Thyroid gland (tissue), 4 donors: Measurements from ENCODE around the gene BRSK2. TPM values are rescaled to one million over a fixed set of nuclear protein-coding genes. Genes with fewer than 3 reads are reported as not detected.

Source experiments
- DNase-seq, 2 donors: peaks; one replicate each; pipeline ENCODE4 v3.0.0-alpha.2; 2019
- H3K27ac ChIP-seq, 3 donors: fragments of 200-600 bp; sonication (generic); 1 replicate in 2 of 3; 2 replicates in 1 of 3; pipeline ENCODE4 v1.5.1; 2016 to 2019; ENCODE audit warnings: mild to moderate bottlenecking in 1 of 3, moderate library complexity in 1 of 3
- H3K27me3 ChIP-seq: fragments of 200-600 bp; sonication (generic); one replicate; pipeline ENCODE4 v1.5.1; 2019
- H3K36me3 ChIP-seq, 2 donors: fragments of 200-600 bp; sonication (generic); one replicate each; pipeline ENCODE4 v1.5.1; 2016 to 2019
- H3K4me1 ChIP-seq, 2 donors: fragments of 200-600 bp; sonication (generic); one replicate each; pipeline ENCODE4 v1.5.1; 2017 to 2019
- H3K4me3 ChIP-seq, 3 donors: fragments of 200-600 bp; sonication (generic); replicated peaks in 1 of 3; 1 replicate in 2 of 3; 2 replicates in 1 of 3; pipeline ENCODE4 v1.5.1; 2016; ENCODE audit warnings: mild to moderate bottlenecking in 1 of 3
- H3K9me3 ChIP-seq: fragments of 200-600 bp; sonication (generic); one replicate; pipeline ENCODE4 v1.5.1; 2017
- POLR2A ChIP-seq, 2 donors: fragments of 450-650 bp; IDR thresholded peaks; one replicate each; pipeline ENCODE4 v1.6.1; 2017; ENCODE audit warnings: antibody characterized with exemption in 2 of 2, mild to moderate bottlenecking in 2 of 2, moderate library complexity in 1 of 2
- WGBS, 2 donors: methylation state at CpG; one replicate each; pipeline ENCODE4 v1.1.5; 2017; 5-methylcytosine and 5-hydroxymethylcytosine counted together
- intact Hi-C: fragments of 100-400 bp; cut with DNase I; formaldehyde crosslinking; loops from one replicate; pipeline ENCODE4 v1.15.1; 2023
- total RNA-seq, 4 donors: library from RNA; depleted of rRNA; stranded (reverse); fragments of >200 nt; gene quantifications; one replicate each; pipeline ENCODE4 v1.2.3, GENCODE V29; 2016
- TF ChIP-seq, protein P1 (sequence below), 6 experiments: fragments of 200-600 bp in 3 of 6; fragments of 450-650 bp in 3 of 6; sonication (generic) in 3 of 6; IDR thresholded peaks; one replicate each; pipeline ENCODE4 v1.5.1; 2016 to 2019; ENCODE audit warnings: antibody characterized with exemption in 6 of 6, mild to moderate bottlenecking in 2 of 6, inconsistent platforms in 1 of 6, moderate library complexity in 1 of 6

Gene BRSK2
- total RNA-seq, 4 donors from 2014 or later, result 0.34 to 2.2 (median 0.81) TPM

DNA sequence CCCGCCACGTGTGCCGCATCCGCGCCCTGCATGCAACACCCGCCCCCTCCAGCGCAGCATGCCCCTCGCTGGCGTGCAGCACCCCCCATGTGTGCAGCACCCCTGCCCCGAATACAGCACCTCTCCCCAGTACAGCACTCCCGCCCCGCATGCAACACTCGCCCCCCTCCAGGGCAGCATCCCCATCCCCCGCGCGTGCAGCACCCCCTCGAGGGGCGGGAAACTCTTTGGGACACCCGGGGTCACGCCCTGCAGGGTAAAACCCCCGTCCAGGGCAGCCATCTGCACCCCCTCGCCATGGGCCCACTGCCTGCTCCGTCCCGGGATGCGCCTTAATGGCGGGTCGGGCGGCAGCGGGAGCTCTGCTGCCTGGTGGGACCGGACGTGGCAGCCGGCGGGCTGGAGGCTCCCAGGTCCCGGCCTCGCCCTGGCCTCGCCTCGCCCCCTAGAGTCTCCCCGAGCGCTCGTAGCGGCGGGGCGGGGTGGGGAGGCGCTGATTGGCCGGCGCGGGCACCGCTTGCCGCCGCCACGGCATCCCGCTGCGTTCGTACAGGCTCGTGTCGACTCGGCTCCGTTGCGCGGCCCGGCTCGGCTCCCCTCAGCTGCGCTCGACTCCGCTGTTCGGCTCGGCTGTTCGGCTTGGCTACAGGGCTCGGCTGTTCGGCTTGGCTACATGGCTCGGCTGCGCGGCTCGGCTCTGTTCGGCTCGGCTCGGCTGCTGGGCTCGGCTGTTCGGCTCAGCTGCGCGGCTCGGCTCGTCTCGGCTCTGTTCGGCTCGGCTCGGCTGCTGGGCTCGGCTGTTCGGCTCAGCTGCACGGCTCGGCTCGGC lies 417 bp upstream of the BRSK2 start:
- no peak for TF ChIP-seq POLR2A (IDR thresholded peaks at IDR 0.05)
- TF ChIP-seq, protein P1, sequence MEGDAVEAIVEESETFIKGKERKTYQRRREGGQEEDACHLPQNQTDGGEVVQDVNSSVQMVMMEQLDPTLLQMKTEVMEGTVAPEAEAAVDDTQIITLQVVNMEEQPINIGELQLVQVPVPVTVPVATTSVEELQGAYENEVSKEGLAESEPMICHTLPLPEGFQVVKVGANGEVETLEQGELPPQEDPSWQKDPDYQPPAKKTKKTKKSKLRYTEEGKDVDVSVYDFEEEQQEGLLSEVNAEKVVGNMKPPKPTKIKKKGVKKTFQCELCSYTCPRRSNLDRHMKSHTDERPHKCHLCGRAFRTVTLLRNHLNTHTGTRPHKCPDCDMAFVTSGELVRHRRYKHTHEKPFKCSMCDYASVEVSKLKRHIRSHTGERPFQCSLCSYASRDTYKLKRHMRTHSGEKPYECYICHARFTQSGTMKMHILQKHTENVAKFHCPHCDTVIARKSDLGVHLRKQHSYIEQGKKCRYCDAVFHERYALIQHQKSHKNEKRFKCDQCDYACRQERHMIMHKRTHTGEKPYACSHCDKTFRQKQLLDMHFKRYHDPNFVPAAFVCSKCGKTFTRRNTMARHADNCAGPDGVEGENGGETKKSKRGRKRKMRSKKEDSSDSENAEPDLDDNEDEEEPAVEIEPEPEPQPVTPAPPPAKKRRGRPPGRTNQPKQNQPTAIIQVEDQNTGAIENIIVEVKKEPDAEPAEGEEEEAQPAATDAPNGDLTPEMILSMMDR (IDR thresholded peaks at IDR 0.05), result peak in 3 of 6 experiments; percentile 6 to 23 (median 8)
- intact Hi-C loops, result loop anchor here (5.0 kb wide), 1 partner anchor 82 kb away; the partner anchor contains the start of gene TOLLIP
- Histone ChIP-seq H3K4me3 (peak overlapping the region in 1 of 3 donors; percentile 37), H3K9me3 (no peaks in the 10 kb centered on the region), H3K4me1 (peaks cover 12 to 14% of the 10 kb centered on the region in 2 donors), H3K36me3 (no peaks in the 10 kb centered on the region), H3K27ac (peak overlapping the region in 1 of 3 donors; percentile 46), H3K27me3 (peaks cover 7% of the 10 kb centered on the region)
- peak; percentile 98 for DNase-seq
- 0% methylated on average over 9 of the region's 92 CpGs; no CpG with 5 or more reads in 1 of the 2 donors for WGBS, 2 donors

- WGBS, 2 donors, result 5% methylated on average over 4 of the region's 73 CpGs; no CpG with 5 or more reads in 1 of the 2 donors
- no peak overlapping the region for H3K27ac ChIP-seq
- H3K4me1 ChIP-seq, result peaks cover 12 to 14% of the 10 kb centered on the region in 2 donors
- H3K36me3 ChIP-seq, result no peaks in the 10 kb centered on the region
- TF ChIP-seq, protein P1 (IDR thresholded peaks at IDR 0.05), result no peak
- TF ChIP-seq POLR2A (IDR thresholded peaks at IDR 0.05), result no peak
- no peaks in the 10 kb centered on the region for H3K9me3 ChIP-seq
- H3K4me3 ChIP-seq, result no peak overlapping the region
- H3K27me3 ChIP-seq, result peaks cover 7% of the 10 kb centered on the region
- DNase-seq, result peak in 1 of 2 donors; percentile 10
- intact Hi-C loops, result no loop called here
These were observed 933 bp downstream of the BRSK2 start for GRCh38 chr11:1390569-1391164.

DNA sequence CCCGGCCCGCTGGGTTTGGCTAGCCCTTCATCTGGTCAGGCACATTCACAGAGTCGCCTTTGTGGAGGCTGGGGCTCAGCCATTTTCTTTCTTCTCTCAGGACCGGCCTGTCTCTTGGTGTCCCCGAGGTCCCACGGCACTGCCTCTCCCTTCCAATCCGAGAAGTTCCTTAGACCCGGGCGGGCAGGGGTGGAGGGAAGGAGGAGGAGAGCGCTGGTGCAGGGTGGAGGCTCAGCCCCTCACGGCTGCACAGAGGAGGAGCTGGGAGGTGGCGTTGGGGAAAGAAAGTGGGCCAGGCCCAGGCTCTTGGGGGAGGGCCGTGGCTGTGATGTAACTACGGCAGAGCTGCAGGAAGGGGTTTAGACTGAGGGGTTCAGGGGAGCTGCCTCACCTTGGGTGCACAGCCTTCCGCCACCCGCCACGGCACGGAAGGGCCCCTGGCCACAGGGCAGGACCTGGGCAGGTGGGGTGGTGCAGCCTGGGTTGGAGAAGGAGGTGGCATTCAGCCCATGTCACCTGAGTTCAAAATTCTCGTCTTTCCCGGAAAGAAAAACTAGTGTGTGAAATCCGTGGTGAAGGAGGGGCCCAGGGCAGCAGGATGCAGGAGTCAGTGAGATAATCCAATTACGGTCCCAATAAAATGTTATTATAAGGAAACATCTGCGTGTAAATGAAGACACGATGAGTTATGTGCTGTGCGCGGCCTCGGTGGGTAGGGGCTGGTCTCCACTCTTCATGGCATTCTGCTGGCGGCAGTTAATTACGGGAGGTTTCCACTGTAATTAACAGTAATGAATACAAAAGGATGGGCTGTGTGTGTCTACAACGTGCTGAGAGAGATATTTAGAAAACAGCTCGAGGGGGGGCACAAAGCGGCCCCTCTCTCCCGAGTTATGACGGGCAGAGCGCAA lies 1.7 kb downstream of the BRSK2 start:
- H3K27me3 ChIP-seq, result peaks cover 7% of the 10 kb centered on the region
- DNase-seq, result no peak
- H3K4me3 ChIP-seq, result no peak overlapping the region
- intact Hi-C loops, result no loop called here
- H3K27ac ChIP-seq, result no peak overlapping the region
- WGBS, 2 donors, result 50 to 52% methylated on average over 32 to 34 of the region's 35 CpGs
- H3K9me3 ChIP-seq, result no peaks in the 10 kb centered on the region
- TF ChIP-seq POLR2A (IDR thresholded peaks at IDR 0.05), result no peak
- TF ChIP-seq, protein P1 (IDR thresholded peaks at IDR 0.05), result no peak
- no peaks in the 10 kb centered on the region for H3K36me3 ChIP-seq
- peaks cover 12 to 14% of the 10 kb centered on the region in 2 donors for H3K4me1 ChIP-seq

DNA sequence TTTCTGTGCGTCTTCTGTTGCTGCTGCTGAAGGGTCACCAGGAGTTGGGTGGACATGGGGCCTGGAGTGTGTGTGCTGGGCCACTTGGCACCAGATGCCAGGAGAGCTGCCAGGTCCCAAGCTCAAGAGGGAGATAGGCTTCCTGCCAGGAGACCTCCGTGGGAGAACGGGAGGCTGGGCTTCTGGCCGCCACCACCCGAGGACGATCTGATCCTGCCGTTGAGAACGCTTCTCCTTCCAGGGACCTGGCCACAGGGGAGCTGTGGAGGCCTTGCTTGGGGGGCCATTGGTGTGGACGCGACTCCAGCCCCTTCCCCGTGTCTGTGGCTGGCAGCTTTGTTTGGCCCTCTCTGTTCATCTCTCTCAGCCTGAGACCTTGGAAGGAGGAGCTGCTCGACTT lies 2.4 kb downstream of the BRSK2 start:
- no peak overlapping the region for H3K4me3 ChIP-seq
- intact Hi-C loops, result no loop called here
- no peak for DNase-seq
- no peak overlapping the region for H3K27ac ChIP-seq
- no peaks in the 10 kb centered on the region for H3K9me3 ChIP-seq
- WGBS, 2 donors, result 31 to 100% methylated on average over 1 to 3 of the region's 12 CpGs
- TF ChIP-seq POLR2A (IDR thresholded peaks at IDR 0.05), result no peak
- TF ChIP-seq, protein P1 (IDR thresholded peaks at IDR 0.05), result no peak
- H3K36me3 ChIP-seq, result no peaks in the 10 kb centered on the region
- H3K27me3 ChIP-seq, result peaks cover 7% of the 10 kb centered on the region
- peaks cover 12 to 14% of the 10 kb centered on the region in 2 donors for H3K4me1 ChIP-seq
